Measurements from ENCODE around the gene LY6G6D.
A peak's percentile ranks its signal among the peaks of the same experiment; 100 is the strongest.

The LY6G6D gene, protein sequence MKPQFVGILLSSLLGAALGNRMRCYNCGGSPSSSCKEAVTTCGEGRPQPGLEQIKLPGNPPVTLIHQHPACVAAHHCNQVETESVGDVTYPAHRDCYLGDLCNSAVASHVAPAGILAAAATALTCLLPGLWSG

DNA sequence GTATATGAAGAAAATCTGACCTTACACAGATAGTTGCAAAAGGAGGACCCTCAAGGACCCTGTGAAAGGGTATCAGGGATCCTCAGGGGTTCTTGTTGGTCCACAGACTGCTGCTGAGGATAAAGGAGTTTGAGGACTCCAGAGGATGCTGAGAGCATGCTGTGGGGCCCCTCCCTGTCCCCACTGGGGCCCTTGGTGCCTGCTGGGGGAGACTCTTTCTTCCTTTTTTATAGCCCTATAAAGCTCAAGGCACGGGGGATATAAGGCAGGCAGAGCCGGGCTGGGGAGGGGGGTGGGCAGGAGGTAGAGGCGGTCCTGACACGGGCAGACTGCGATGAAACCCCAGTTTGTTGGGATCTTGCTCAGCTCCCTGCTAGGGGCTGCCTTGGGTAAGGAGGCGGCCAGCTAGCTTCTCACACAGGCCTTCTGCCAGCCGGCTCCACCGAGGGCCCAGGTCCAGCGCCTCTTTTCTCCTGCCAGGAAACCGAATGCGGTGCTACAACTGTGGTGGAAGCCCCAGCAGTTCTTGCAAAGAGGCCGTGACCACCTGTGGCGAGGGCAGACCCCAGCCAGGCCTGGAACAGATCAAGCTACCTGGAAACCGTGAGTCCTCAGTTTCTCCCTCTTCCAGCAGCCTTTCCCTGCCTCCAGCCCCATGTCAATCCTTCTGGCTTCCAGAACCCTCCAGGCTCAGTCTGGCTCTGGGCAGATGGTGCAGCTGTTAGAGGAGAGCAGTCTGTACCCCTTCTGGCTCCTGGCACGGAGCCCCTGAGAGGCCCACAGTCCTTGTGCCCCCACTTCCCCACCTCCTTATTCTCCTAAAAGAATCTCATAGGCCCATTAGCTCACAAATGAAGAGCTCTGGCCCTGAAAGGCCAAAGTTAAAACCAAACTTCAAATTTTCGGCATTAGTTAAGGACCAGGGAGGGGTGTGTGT is at the start of gene LY6G6D:
Gene LY6G6D (plus strand): TSS at position 327 of the 937 bp plus-strand sequence. CDS start 8 bp downstream, at position 335.
- no peak for ATAC-seq
- TF ChIP-seq SNAI2 (CRISPR knock-in tag; IDR thresholded peaks at IDR 0.05) (no peak), ZC3H10 (CRISPR knock-in tag; IDR thresholded peaks at IDR 0.05) (no peak), ESRRG (CRISPR knock-in tag; IDR thresholded peaks at IDR 0.05) (no peak), TCF4 (CRISPR knock-in tag; IDR thresholded peaks at IDR 0.05; ENCODE audit: borderline replicate concordance) (no peak), ZNF8 (CRISPR knock-in tag; IDR thresholded peaks at IDR 0.05) (no peak), TOX (CRISPR knock-in tag; IDR thresholded peaks at IDR 0.05; ENCODE audit: borderline replicate concordance) (no peak)
- TF ChIP-seq, protein P1, sequence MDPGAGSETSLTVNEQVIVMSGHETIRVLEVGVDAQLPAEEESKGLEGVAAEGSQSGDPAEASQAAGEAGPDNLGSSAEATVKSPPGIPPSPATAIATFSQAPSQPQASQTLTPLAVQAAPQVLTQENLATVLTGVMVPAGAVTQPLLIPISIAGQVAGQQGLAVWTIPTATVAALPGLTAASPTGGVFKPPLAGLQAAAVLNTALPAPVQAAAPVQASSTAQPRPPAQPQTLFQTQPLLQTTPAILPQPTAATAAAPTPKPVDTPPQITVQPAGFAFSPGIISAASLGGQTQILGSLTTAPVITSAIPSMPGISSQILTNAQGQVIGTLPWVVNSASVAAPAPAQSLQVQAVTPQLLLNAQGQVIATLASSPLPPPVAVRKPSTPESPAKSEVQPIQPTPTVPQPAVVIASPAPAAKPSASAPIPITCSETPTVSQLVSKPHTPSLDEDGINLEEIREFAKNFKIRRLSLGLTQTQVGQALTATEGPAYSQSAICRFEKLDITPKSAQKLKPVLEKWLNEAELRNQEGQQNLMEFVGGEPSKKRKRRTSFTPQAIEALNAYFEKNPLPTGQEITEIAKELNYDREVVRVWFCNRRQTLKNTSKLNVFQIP (CRISPR knock-in tag; IDR thresholded peaks at IDR 0.05; ENCODE audit: borderline replicate concordance, low read depth), result no peak
- TF ChIP-seq, protein P2, sequence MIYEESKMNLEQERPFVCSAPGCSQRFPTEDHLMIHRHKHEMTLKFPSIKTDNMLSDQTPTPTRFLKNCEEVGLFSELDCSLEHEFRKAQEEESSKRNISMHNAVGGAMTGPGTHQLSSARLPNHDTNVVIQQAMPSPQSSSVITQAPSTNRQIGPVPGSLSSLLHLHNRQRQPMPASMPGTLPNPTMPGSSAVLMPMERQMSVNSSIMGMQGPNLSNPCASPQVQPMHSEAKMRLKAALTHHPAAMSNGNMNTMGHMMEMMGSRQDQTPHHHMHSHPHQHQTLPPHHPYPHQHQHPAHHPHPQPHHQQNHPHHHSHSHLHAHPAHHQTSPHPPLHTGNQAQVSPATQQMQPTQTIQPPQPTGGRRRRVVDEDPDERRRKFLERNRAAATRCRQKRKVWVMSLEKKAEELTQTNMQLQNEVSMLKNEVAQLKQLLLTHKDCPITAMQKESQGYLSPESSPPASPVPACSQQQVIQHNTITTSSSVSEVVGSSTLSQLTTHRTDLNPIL (CRISPR knock-in tag; IDR thresholded peaks at IDR 0.05; ENCODE audit: low read depth), result no peak

DNA sequence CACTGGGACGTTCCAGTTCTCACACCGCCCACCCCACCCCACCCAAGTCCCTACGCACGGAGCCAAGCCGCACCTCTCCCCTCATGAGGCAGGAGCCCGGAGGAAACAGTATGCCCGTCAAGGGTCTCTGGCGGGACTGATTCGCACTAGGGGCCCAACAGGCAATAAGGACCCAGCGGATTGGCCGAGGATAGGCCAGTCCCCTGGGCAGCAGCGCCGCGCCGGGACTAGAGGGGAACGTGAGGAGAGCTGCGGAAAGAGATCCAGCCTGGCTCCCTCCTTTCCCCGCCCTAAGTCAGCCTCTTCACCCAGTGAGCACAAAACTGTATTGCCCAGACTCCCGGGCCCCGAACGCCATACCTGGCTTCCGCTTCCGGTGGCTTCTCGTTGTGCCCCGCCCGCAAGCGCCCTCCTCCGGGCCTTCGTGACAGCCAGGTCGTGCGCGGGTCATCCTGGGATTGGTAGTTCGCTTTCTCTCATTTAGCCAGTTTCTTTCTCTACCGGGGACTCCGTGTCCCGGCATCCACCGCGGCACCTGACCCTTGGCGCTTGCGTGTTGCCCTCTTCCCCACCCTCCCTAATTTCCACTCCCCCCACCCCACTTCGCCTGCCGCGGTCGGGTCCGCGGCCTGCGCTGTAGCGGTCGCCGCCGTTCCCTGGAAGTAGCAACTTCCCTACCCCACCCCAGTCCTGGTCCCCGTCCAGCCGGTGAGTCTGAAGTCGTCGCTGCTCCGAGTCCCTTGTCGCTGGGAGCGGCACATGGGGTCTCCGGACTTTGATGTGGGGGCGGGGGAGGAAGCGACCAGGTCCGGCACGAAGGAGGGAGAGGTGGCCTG is 49.4 kb upstream of the LY6G6D start, which contains the start of gene CSNK2B:
Gene CSNK2B (plus strand): TSS at position 580 of the 836 bp plus-strand sequence. CDS start 752 bp downstream, outside the sequence.
- no peak for TF ChIP-seq ZNF8 (CRISPR knock-in tag; IDR thresholded peaks at IDR 0.05)
- TF ChIP-seq, protein P3, sequence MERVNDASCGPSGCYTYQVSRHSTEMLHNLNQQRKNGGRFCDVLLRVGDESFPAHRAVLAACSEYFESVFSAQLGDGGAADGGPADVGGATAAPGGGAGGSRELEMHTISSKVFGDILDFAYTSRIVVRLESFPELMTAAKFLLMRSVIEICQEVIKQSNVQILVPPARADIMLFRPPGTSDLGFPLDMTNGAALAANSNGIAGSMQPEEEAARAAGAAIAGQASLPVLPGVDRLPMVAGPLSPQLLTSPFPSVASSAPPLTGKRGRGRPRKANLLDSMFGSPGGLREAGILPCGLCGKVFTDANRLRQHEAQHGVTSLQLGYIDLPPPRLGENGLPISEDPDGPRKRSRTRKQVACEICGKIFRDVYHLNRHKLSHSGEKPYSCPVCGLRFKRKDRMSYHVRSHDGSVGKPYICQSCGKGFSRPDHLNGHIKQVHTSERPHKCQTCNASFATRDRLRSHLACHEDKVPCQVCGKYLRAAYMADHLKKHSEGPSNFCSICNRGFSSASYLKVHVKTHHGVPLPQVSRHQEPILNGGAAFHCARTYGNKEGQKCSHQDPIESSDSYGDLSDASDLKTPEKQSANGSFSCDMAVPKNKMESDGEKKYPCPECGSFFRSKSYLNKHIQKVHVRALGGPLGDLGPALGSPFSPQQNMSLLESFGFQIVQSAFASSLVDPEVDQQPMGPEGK (CRISPR knock-in tag; IDR thresholded peaks at IDR 0.05; ENCODE audit: borderline replicate concordance), result peak; percentile 83
- ATAC-seq, result peak; percentile 86

DNA sequence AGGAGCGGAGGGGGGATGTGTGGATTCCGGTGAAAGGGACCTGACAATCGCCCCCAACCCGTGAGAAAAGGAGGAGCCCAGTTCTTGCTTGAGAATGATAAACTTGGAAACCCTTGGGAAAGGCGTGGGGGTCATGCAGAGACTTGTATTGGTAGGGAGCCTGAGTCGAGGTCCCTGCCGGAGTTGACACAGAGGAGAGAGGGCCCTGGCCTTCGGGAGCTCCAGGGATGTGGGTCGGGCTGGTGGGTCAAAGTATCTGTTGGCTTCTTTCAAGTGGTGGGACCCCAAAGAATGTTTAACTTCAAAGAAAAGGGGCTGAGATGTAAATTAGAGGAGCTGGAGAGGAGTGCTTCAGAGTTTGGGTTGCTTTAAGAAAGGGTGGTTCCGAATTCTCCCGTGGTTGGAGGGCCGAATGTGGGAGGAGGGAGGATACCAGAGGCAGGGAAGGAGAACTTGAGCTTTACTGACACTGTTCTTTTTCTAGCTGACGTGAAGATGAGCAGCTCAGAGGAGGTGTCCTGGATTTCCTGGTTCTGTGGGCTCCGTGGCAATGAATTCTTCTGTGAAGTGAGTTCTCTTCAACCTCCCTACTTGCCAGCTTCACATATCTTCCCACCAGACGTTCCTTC is 48.7 kb upstream of the LY6G6D start:
- ATAC-seq, result no peak
- TF ChIP-seq OSR1 (CRISPR knock-in tag; IDR thresholded peaks at IDR 0.05), result no peak

DNA sequence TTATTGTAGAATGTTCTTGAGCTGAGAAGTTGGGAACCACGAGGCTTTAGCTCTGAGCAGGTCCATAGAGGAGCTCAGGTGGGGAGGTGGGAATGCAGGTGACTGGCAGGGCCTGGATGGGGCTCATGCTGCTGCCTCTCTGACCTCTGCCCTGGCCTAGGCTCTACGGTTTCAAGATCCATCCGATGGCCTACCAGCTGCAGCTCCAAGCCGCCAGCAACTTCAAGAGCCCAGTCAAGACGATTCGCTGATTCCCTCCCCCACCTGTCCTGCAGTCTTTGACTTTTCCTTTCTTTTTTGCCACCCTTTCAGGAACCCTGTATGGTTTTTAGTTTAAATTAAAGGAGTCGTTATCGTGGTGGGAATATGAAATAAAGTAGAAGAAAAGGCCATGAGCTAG is 45.5 kb upstream of the LY6G6D start, which contains the start of gene LY6G5B:
Gene LY6G5B (plus strand): TSS at position 301 of the 400 bp plus-strand sequence. CDS start 975 bp downstream, outside the sequence.
- no peak for TF ChIP-seq ZFP3 (CRISPR knock-in tag; IDR thresholded peaks at IDR 0.05)
- TF ChIP-seq ZFP30 (CRISPR knock-in tag; IDR thresholded peaks at IDR 0.05), result no peak
- TF ChIP-seq BACH2 (CRISPR knock-in tag; IDR thresholded peaks at IDR 0.05; ENCODE audit: borderline replicate concordance), result no peak
- no peak for TF ChIP-seq PPARA (CRISPR knock-in tag; IDR thresholded peaks at IDR 0.05; ENCODE audit: borderline replicate concordance)
- no peak for TF ChIP-seq ZNF70 (CRISPR knock-in tag; IDR thresholded peaks at IDR 0.05)
- TF ChIP-seq ESRRG (CRISPR knock-in tag; IDR thresholded peaks at IDR 0.05), result no peak
- TF ChIP-seq, protein P4, sequence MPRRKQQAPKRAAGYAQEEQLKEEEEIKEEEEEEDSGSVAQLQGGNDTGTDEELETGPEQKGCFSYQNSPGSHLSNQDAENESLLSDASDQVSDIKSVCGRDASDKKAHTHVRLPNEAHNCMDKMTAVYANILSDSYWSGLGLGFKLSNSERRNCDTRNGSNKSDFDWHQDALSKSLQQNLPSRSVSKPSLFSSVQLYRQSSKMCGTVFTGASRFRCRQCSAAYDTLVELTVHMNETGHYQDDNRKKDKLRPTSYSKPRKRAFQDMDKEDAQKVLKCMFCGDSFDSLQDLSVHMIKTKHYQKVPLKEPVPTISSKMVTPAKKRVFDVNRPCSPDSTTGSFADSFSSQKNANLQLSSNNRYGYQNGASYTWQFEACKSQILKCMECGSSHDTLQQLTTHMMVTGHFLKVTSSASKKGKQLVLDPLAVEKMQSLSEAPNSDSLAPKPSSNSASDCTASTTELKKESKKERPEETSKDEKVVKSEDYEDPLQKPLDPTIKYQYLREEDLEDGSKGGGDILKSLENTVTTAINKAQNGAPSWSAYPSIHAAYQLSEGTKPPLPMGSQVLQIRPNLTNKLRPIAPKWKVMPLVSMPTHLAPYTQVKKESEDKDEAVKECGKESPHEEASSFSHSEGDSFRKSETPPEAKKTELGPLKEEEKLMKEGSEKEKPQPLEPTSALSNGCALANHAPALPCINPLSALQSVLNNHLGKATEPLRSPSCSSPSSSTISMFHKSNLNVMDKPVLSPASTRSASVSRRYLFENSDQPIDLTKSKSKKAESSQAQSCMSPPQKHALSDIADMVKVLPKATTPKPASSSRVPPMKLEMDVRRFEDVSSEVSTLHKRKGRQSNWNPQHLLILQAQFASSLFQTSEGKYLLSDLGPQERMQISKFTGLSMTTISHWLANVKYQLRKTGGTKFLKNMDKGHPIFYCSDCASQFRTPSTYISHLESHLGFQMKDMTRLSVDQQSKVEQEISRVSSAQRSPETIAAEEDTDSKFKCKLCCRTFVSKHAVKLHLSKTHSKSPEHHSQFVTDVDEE (CRISPR knock-in tag; IDR thresholded peaks at IDR 0.05), result no peak
- TF ChIP-seq, protein P5, sequence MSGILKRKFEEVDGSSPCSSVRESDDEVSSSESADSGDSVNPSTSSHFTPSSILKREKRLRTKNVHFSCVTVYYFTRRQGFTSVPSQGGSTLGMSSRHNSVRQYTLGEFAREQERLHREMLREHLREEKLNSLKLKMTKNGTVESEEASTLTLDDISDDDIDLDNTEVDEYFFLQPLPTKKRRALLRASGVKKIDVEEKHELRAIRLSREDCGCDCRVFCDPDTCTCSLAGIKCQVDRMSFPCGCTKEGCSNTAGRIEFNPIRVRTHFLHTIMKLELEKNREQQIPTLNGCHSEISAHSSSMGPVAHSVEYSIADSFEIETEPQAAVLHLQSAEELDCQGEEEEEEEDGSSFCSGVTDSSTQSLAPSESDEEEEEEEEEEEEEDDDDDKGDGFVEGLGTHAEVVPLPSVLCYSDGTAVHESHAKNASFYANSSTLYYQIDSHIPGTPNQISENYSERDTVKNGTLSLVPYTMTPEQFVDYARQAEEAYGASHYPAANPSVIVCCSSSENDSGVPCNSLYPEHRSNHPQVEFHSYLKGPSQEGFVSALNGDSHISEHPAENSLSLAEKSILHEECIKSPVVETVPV (CRISPR knock-in tag; IDR thresholded peaks at IDR 0.05), result no peak
- no peak for TF ChIP-seq ISL1 (CRISPR knock-in tag; IDR thresholded peaks at IDR 0.05)
- TF ChIP-seq GLIS3 (CRISPR knock-in tag; IDR thresholded peaks at IDR 0.05), result no peak
- TF ChIP-seq TCF4 (CRISPR knock-in tag; IDR thresholded peaks at IDR 0.05; ENCODE audit: borderline replicate concordance), result no peak

More for the DNA sequence above, 45.5 kb upstream of the LY6G6D start, which contains the start of gene LY6G5B:
- no peak for ATAC-seq
